ENCODE measurements around the gene FGD2.

DNA sequence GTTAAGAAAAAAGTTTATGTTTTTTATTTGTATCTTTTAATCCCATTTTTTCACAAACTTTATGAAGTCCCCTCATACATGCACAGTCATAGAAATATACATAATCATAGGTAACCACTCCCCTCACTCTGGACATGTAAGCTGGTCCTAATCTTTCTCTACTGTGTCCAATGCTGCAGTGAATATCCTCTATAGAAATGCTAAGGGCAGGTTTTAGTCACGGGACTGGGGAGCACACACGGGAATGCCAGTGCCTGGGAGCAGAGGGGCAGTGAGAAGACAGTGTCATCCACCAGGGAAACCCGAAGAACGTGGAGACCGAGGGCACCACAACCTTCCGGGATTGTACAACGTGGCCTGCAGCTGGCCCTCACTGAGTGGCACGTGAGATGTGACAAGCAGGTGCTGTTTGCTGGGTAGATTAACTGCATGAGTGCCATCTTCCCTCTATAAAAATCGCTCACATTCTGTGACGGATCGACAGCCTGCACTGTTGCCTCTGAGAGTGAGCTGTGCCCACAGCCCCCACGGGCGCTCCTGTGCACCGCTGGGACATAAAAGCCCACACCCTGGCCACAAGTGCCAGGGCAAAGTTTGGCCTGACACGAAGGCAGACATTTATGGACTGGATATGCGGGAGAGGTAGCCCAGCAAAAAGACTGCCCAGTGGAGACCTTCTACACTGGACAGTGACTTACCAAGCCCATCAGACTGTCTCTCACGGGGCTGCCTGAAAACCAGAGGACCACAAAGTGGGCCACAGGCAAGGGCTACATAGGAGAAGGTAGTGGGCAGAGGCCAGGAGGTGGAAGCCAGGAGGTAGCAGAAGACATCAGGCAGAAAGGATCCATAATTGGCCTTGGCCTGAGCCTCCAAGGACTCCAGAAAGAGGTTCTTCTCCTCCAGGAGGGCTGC lies 63.2 kb downstream of the FGD2 start:
- TF ChIP-seq, protein P1, sequence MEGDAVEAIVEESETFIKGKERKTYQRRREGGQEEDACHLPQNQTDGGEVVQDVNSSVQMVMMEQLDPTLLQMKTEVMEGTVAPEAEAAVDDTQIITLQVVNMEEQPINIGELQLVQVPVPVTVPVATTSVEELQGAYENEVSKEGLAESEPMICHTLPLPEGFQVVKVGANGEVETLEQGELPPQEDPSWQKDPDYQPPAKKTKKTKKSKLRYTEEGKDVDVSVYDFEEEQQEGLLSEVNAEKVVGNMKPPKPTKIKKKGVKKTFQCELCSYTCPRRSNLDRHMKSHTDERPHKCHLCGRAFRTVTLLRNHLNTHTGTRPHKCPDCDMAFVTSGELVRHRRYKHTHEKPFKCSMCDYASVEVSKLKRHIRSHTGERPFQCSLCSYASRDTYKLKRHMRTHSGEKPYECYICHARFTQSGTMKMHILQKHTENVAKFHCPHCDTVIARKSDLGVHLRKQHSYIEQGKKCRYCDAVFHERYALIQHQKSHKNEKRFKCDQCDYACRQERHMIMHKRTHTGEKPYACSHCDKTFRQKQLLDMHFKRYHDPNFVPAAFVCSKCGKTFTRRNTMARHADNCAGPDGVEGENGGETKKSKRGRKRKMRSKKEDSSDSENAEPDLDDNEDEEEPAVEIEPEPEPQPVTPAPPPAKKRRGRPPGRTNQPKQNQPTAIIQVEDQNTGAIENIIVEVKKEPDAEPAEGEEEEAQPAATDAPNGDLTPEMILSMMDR (IDR thresholded peaks at IDR 0.05) = no peak
- no peak for TF ChIP-seq POLR2A (IDR thresholded peaks at IDR 0.05)
